GM18508 (cell line): ENCODE data around the gene PUM1.
"Not testable (repeated sequence)": the region's sequence is repeated elsewhere in the genome, so short reads cannot be mapped to it uniquely, and the experiment has no call there.

ENCODE experiments used
- ATAC-seq: cut with Tn5 transposase; IDR thresholded peaks from one replicate; pipeline ENCODE4 v1.9.1; 2021; ENCODE audit warnings: moderate number of reproducible peaks; ENCODE audit not compliant: insufficient read depth, unreplicated experiment

The PUM1 gene

GRCh38 chr1:31064111-31064717 lies 1.3 kb downstream of the PUM1 start:
- ATAC-seq, result no peak

GRCh38 chr1:31063631-31064030 lies 1.9 kb downstream of the PUM1 start:
- no peak for ATAC-seq

GRCh38 chr1:31062867-31063380 lies 2.6 kb downstream of the PUM1 start:
- ATAC-seq, result no peak

GRCh38 chr1:31062162-31062866 lies 3.2 kb downstream of the PUM1 start:
- ATAC-seq, result not testable (repeated sequence)

GRCh38 chr1:31058012-31058411 lies 7.5 kb downstream of the PUM1 start:
- ATAC-seq, result no peak

- no peak for ATAC-seq
These were observed 9.6 kb downstream of the PUM1 start for GRCh38 chr1:31055953-31056352.

- no peak for ATAC-seq
These were observed 10.0 kb downstream of the PUM1 start for GRCh38 chr1:31055501-31055900.

GRCh38 chr1:31054958-31055481 lies 10.5 kb downstream of the PUM1 start:
- ATAC-seq, result no peak

GRCh38 chr1:31054349-31054748 lies 11.2 kb downstream of the PUM1 start:
- no peak for ATAC-seq

- ATAC-seq, result not testable (repeated sequence)
These were observed 12.9 kb downstream of the PUM1 start for GRCh38 chr1:31052613-31053012.

- ATAC-seq, result no peak
These were observed 13.9 kb downstream of the PUM1 start for GRCh38 chr1:31051611-31052010.

GRCh38 chr1:31047507-31047906 lies 18.0 kb downstream of the PUM1 start:
- not testable (repeated sequence) for ATAC-seq

- ATAC-seq, result no peak
These were observed 21.9 kb downstream of the PUM1 start for GRCh38 chr1:31043631-31044030.

GRCh38 chr1:31042656-31043055 lies 22.9 kb downstream of the PUM1 start:
- no peak for ATAC-seq

GRCh38 chr1:31041529-31041928 lies 24.0 kb downstream of the PUM1 start:
- ATAC-seq, result no peak

GRCh38 chr1:31040038-31040437 lies 25.5 kb downstream of the PUM1 start:
- no peak for ATAC-seq

GRCh38 chr1:31038935-31039334 lies 26.6 kb downstream of the PUM1 start:
- not testable (repeated sequence) for ATAC-seq

- no peak for ATAC-seq
These were observed 27.2 kb downstream of the PUM1 start for GRCh38 chr1:31038360-31038759.

- no peak for ATAC-seq
These were observed 28.6 kb downstream of the PUM1 start for GRCh38 chr1:31036749-31037500.

- no peak for ATAC-seq
These were observed 31.9 kb downstream of the PUM1 start for GRCh38 chr1:31033598-31033997.

GRCh38 chr1:31032266-31032665 lies 33.3 kb downstream of the PUM1 start:
- ATAC-seq, result no peak
